SKM-1 treated with dmso at 0.1 percent for 144 hours (cell line): ENCODE results near the gene NBPF9.
"Not testable (repeated sequence)": the region's sequence is repeated elsewhere in the genome, so short reads cannot be mapped to it uniquely, and the experiment has no call there.

Experiments used
- DNase-seq: peaks from one replicate; lab custom pipeline; 2025; ENCODE audit not compliant: unreplicated experiment; lab: John Stamatoyannopoulos, UW

Gene NBPF9

GRCh38 chr1:149016626-149017025, 86.7 kb downstream of the NBPF9 start:
- not testable (repeated sequence) for DNase-seq

GRCh38 chr1:149015522-149015921, 87.8 kb downstream of the NBPF9 start:
- not testable (repeated sequence) for DNase-seq

- DNase-seq, result not testable (repeated sequence)
These were observed 89.8 kb downstream of the NBPF9 start for GRCh38 chr1:149013513-149013912.

- not testable (repeated sequence) for DNase-seq
These were observed 90.8 kb downstream of the NBPF9 start for GRCh38 chr1:149012599-149012998.

- DNase-seq, result not testable (repeated sequence)
These were observed 93.6 kb downstream of the NBPF9 start for GRCh38 chr1:149009761-149010160.

- DNase-seq, result not testable (repeated sequence)
These were observed 94.6 kb downstream of the NBPF9 start for GRCh38 chr1:149008769-149009168.

GRCh38 chr1:149008326-149008725, 95.0 kb downstream of the NBPF9 start:
- not testable (repeated sequence) for DNase-seq
